OCI-LY1 (cell line): ENCODE measurements around the gene SYNGR4.

Experiments used
- H2AFZ ChIP-seq: fragments of 200-600 bp; sonication (generic), shearing (Covaris generic); 2 replicates; pipeline ENCODE4 v1.6.0; 2014; ENCODE audit warnings: antibody characterized with exemption, mild to moderate bottlenecking, low read length
- H3F3A ChIP-seq: fragments of 200-600 bp; sonication (generic), shearing (Covaris generic); 2 replicates; pipeline ENCODE4 v1.6.0; 2014; ENCODE audit warnings: mild to moderate bottlenecking, antibody characterized with exemption, low read length, moderate library complexity; ENCODE audit not compliant: insufficient read depth
- H3K27ac ChIP-seq: fragments of 200-600 bp; sonication (generic); 2 replicates; pipeline ENCODE4 v1.5.1; 2014; ENCODE audit warnings: low read length, mixed run types, mild to moderate bottlenecking, low read depth; ENCODE audit not compliant: poor library complexity, severe bottlenecking
- H3K27me3 ChIP-seq: fragments of 200-600 bp; sonication (generic); 2 replicates; pipeline ENCODE4 v1.6.0; 2014; ENCODE audit warnings: antibody characterized with exemption, mild to moderate bottlenecking, low read length, moderate library complexity; ENCODE audit not compliant: insufficient read depth
- H3K36me3 ChIP-seq: fragments of 200-600 bp; sonication (generic); 2 replicates; pipeline ENCODE4 v1.6.1; 2014; ENCODE audit warnings: mild to moderate bottlenecking, antibody characterized with exemption, low read length, moderate library complexity, mixed read lengths; ENCODE audit not compliant: insufficient read depth
- H3K4me1 ChIP-seq: fragments of 200-600 bp; sonication (generic); 2 replicates; pipeline ENCODE4 v1.5.1; 2014; ENCODE audit warnings: mild to moderate bottlenecking, low read length, moderate library complexity; ENCODE audit not compliant: insufficient read depth, severe bottlenecking
- H3K4me2 ChIP-seq: fragments of 200-600 bp; sonication (generic), shearing (Covaris generic); 2 replicates; pipeline ENCODE4 v1.6.1; 2014; ENCODE audit warnings: low read length
- H3K4me3 ChIP-seq: fragments of 200-600 bp; sonication (generic); 2 replicates; pipeline ENCODE4 v1.5.1; 2014; ENCODE audit warnings: low read length, low read depth, mild to moderate bottlenecking, mixed read lengths; ENCODE audit not compliant: poor library complexity, severe bottlenecking
- H3K79me2 ChIP-seq: fragments of 200-600 bp; shearing (Covaris generic); 2 replicates; pipeline ENCODE4 v1.6.1; 2016; ENCODE audit warnings: mixed run types, low read length, mixed read lengths; ENCODE audit not compliant: insufficient read depth
- H3K9ac ChIP-seq: fragments of 200-600 bp; sonication (generic), shearing (Covaris generic); 2 replicates; pipeline ENCODE4 v1.6.1; 2014; ENCODE audit warnings: mild to moderate bottlenecking, low read length, mixed read lengths
- H3K9me2 ChIP-seq: fragments of 200-600 bp; sonication (generic), shearing (Covaris generic); 2 replicates; pipeline ENCODE4 v1.6.1; 2014; ENCODE audit warnings: low read depth, mild to moderate bottlenecking, low read length, mixed read lengths
- H3K9me3 ChIP-seq: fragments of 200-600 bp; shearing (Covaris generic); 2 replicates; pipeline ENCODE4 v1.6.1; 2014; ENCODE audit warnings: low read length, mixed read lengths
- H4K20me1 ChIP-seq: fragments of 200-600 bp; sonication (generic), shearing (Covaris generic); 2 replicates; pipeline ENCODE4 v1.6.0; 2016; ENCODE audit warnings: mild to moderate bottlenecking, low read length; ENCODE audit not compliant: insufficient read depth
- EZH2 ChIP-seq: fragments of 200-600 bp; sonication (generic), shearing (Covaris generic); IDR thresholded peaks from 2 replicates; pipeline ENCODE4 v1.8.0; 2017; ENCODE audit warnings: borderline replicate concordance, mixed run types, mild to moderate bottlenecking, antibody characterized with exemption, low read length, moderate library complexity, mixed read lengths
- TF ChIP-seq, protein P1 (sequence below): fragments of 200-600 bp; sonication (generic), shearing (Covaris generic); IDR thresholded peaks from 2 replicates; pipeline ENCODE4 v1.5.1; 2017; ENCODE audit warnings: mild to moderate bottlenecking, antibody characterized with exemption, low read length, moderate library complexity, mixed read lengths

SYNGR4 gene

DNA sequence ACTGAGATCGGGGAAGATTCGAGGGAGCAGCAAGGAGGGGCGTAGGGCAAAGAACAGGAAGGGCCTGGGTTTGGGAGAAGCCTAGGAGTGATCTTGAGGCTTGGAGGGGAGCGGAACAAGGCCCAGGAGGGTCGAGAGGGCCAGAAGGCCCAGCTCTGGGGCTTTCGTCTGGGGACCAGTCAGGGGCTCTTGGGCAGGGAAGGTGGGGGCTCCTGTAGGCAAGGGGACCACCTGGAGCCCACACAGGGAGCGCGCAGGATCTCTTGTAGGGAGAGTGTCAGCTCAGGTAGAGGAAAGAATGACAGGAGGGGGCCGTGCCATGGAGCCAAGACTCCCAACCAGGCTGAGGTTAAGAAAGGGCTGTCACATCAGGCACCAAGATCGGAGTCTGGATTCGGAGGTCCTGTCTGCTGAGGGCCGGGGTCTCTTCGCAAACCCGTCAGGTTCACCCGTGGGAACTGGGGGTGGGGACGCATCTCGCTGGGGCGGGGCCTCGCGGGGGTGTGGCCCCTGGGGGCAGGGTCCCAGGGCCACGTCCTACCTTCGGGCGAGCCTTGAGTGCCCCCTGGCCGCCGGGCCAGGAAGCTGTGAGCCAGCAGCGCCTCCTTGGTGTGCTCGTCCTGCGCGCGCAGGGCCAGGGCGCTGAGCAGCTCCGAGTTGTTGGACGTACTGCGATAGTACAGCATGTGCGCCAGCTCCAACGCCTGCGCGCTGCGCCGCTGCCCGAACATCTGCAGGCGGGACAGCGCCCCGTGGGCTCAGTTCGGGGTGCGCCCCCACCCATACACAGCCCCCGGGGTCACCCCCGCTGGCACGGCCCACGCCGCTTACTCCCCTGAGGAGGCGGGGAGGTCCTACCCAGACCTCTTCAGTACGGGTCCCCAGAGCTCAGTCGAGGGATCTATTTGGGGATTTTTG lies 30.4 kb upstream of the SYNGR4 start:
- H3K27me3 ChIP-seq: no peaks in the 10 kb centered on the region
- peak overlapping the region; percentile 72; the same call in 1 of the 2 replicates for H2AFZ ChIP-seq
- H4K20me1 ChIP-seq: no peaks in the 10 kb centered on the region
- no peaks in the 10 kb centered on the region for H3K9me2 ChIP-seq
- H3K4me1 ChIP-seq: peaks cover 47% of the 10 kb centered on the region
- H3K27ac ChIP-seq: peak overlapping the region; percentile 94
- TF ChIP-seq, protein P1, sequence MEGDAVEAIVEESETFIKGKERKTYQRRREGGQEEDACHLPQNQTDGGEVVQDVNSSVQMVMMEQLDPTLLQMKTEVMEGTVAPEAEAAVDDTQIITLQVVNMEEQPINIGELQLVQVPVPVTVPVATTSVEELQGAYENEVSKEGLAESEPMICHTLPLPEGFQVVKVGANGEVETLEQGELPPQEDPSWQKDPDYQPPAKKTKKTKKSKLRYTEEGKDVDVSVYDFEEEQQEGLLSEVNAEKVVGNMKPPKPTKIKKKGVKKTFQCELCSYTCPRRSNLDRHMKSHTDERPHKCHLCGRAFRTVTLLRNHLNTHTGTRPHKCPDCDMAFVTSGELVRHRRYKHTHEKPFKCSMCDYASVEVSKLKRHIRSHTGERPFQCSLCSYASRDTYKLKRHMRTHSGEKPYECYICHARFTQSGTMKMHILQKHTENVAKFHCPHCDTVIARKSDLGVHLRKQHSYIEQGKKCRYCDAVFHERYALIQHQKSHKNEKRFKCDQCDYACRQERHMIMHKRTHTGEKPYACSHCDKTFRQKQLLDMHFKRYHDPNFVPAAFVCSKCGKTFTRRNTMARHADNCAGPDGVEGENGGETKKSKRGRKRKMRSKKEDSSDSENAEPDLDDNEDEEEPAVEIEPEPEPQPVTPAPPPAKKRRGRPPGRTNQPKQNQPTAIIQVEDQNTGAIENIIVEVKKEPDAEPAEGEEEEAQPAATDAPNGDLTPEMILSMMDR: peak; percentile 90
- no peak for TF ChIP-seq EZH2
- peak overlapping the region; percentile 77 for H3K4me2 ChIP-seq
- no peaks in the 10 kb centered on the region for H3K9me3 ChIP-seq
- no peaks in the 10 kb centered on the region for H3K79me2 ChIP-seq
- no peaks in the 10 kb centered on the region for H3K36me3 ChIP-seq
- no peaks in the 10 kb centered on the region for H3F3A ChIP-seq
- H3K4me3 ChIP-seq: peak overlapping the region; percentile 65
- H3K9ac ChIP-seq: peak overlapping the region; percentile 73

DNA sequence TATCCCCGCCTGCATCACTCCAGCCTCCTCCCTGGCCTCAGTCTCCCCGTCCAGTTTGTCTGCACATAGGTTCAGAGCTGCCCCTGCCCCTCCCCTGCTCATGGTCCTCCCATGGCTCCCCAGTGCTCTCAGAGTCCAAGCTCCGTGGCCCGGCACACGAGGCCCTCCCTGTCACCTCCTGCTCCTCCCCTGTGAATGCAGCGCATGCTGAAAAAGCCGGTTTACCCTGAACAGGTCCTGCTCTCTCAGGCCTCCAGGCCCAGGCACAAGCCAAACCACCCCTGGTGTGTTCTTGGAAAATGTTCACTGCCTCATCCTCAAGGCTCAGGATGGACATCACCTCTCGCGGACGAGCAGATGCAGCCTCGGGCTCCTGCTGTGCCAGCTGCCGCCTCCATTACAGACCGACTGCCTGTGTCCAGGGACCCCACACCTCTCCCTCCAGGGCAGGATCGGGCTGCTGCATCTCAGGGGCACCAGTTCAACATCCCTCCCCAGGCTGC lies 25.9 kb upstream of the SYNGR4 start:
- Histone ChIP-seq H3K9me2 (no peaks in the 10 kb centered on the region), H3K4me3 (no peak overlapping the region), H3K9me3 (no peaks in the 10 kb centered on the region), H3K27ac (no peak overlapping the region), H2AFZ (no peak overlapping the region), H3K36me3 (no peaks in the 10 kb centered on the region), H3K27me3 (no peaks in the 10 kb centered on the region), H3K4me2 (no peak overlapping the region), H3K4me1 (peaks cover 14% of the 10 kb centered on the region), H3K9ac (no peak overlapping the region), H4K20me1 (no peaks in the 10 kb centered on the region), H3K79me2 (no peaks in the 10 kb centered on the region), H3F3A (no peaks in the 10 kb centered on the region)
- TF ChIP-seq, protein P1: no peak
- TF ChIP-seq EZH2: no peak

DNA sequence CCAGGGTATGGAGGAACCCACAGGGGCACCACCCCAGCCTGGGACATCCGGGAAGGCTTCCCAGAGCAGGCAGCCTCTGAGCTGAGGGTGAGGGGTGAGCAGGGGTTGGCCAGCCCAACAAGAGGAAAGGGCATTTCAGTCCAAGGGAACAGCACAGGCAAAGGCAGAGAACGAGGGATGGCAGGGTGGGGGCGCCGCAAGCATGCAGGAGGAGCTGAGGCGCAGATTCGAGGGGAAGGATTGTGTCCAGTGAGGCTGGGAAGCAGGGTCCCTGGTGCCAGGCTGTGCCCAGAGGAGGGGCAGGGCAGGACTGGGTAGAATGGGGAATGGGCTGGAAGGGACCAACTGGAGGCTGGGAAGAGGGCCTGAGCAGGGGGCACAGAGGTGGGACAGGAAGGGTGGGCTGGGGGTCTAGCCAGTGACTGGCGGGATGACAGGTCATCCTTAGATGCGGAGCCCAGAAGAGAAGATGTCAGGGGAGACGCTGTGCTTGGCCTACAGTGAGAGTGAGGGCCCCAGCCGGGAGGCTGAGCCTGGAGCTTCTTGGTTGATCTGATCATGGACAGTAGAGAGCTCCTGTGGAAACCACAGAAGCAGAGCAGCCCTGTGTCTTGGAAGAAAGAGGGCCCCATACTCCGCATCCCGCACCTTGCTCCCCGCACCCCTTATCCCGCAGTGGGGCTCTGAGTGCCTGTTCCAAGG lies 25.2 kb upstream of the SYNGR4 start:
- Histone ChIP-seq H3K4me2 (no peak overlapping the region), H3K79me2 (no peaks in the 10 kb centered on the region), H3K9ac (no peak overlapping the region), H2AFZ (no peak overlapping the region), H3K36me3 (no peaks in the 10 kb centered on the region), H3F3A (no peaks in the 10 kb centered on the region), H3K27me3 (no peaks in the 10 kb centered on the region), H3K4me3 (no peak overlapping the region), H3K9me3 (no peaks in the 10 kb centered on the region), H3K4me1 (peaks cover 10% of the 10 kb centered on the region), H3K27ac (no peak overlapping the region), H4K20me1 (no peaks in the 10 kb centered on the region), H3K9me2 (no peaks in the 10 kb centered on the region)
- no peak for TF ChIP-seq EZH2
- TF ChIP-seq, protein P1: no peak
